ENCODE measurements around the gene MGA.

MGA gene

GRCh38 chr15:41798607-41799487, 138.6 kb downstream of the MGA start:
- no peak overlapping the region for H3K4me3 Mint-ChIP-seq
- H3K27ac Mint-ChIP-seq: peak overlapping the region in 1 of 2 donors; percentile 29

GRCh38 chr15:41799488-41799805, 139.2 kb downstream of the MGA start:
- Mint-ChIP-seq H3K36me3 (ENCODE audit: insufficient read depth) (peaks cover 8% of the 10 kb centered on the region), H3K4me1 (ENCODE audit: low read depth in 2 of 2) (peaks cover 4 to 11% of the 10 kb centered on the region in 2 donors), H3K4me3 (no peak overlapping the region), H3K27me3 (no peaks in the 10 kb centered on the region), H3K9me3 (no peaks in the 10 kb centered on the region), H3K27ac (peak overlapping the region in 1 of 2 donors; percentile 23)
- ATAC-seq (replicated peaks): no peak
- DNase-seq: no peak

More at GRCh38 chr15:41798607-41799487, 138.6 kb downstream of the MGA start:
- DNase-seq (no peak), ATAC-seq (replicated peaks) (no peak)
- Mint-ChIP-seq H3K36me3 (ENCODE audit: insufficient read depth) (peaks cover 8% of the 10 kb centered on the region), H3K9me3 (no peaks in the 10 kb centered on the region), H3K27me3 (no peaks in the 10 kb centered on the region), H3K4me1 (ENCODE audit: low read depth in 2 of 2) (peaks cover 3 to 11% of the 10 kb centered on the region in 2 donors)

DNA sequence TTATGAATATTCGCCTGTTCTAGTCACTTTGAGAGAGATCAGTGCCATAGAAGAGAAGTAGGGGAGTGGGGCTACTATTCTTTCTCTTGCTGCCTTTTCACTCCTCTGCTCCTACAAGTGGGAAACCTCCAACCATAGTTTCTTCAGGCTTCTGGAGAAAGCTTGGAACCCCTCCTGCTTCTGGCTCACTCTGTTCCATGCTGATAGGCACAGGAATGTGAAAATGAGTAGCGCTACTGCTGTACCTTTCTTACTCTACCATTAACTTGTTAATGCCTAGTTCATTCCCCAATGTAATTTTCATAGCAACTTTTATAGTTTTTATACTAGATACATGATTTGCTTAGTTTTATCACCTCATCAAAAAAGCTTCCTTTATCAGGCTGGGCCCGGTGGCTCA, 141.0 kb downstream of the MGA start:
- Mint-ChIP-seq H3K27ac (no peak overlapping the region), H3K36me3 (ENCODE audit: insufficient read depth) (peaks cover 8% of the 10 kb centered on the region), H3K4me3 (no peak overlapping the region), H3K9me3 (no peaks in the 10 kb centered on the region), H3K4me1 (ENCODE audit: low read depth in 2 of 2) (peaks cover 2 to 8% of the 10 kb centered on the region in 2 donors), H3K27me3 (no peaks in the 10 kb centered on the region)
- DNase-seq (no peak), ATAC-seq (replicated peaks) (no peak)

GRCh38 chr15:41801850-41802455, 141.7 kb downstream of the MGA start:
- Mint-ChIP-seq H3K4me1 (ENCODE audit: low read depth in 2 of 2) (peaks cover 2 to 8% of the 10 kb centered on the region in 2 donors), H3K36me3 (ENCODE audit: insufficient read depth) (peaks cover 8% of the 10 kb centered on the region), H3K27me3 (no peaks in the 10 kb centered on the region), H3K9me3 (no peaks in the 10 kb centered on the region), H3K27ac (no peak overlapping the region), H3K4me3 (no peak overlapping the region)
- DNase-seq (no peak), ATAC-seq (replicated peaks) (no peak)

DNA sequence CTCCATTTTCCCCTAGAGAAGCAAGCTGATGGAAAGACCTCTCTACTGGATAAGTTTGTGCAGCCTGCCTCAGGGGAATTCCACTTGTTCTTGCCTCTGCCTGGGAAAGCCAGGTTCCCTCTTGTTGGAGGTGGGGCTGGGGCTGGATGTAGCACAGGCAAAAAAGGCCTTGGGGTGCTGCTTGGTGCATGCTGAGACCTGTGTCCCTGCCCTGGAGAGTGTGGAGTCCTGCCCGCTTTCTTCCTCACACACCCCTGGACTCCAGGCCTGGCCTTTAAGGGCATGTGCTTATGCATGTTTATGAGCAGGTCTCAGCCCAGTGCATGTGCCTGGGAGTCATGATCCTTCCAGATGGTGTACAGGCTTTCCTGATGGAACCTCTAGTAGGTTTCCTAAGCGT, 144.2 kb downstream of the MGA start:
- H3K4me1 Mint-ChIP-seq (ENCODE audit: low read depth in 2 of 2): peaks cover 0 to 2% of the 10 kb centered on the region in 2 donors
- peak overlapping the region; percentile 44 to 83 for H3K27ac Mint-ChIP-seq
- no peak overlapping the region for H3K4me3 Mint-ChIP-seq
- peaks cover 5% of the 10 kb centered on the region for H3K36me3 Mint-ChIP-seq (ENCODE audit: insufficient read depth)
- no peak for DNase-seq
- H3K27me3 Mint-ChIP-seq: no peaks in the 10 kb centered on the region
- H3K9me3 Mint-ChIP-seq: no peaks in the 10 kb centered on the region
- no peak for ATAC-seq (replicated peaks)

DNA sequence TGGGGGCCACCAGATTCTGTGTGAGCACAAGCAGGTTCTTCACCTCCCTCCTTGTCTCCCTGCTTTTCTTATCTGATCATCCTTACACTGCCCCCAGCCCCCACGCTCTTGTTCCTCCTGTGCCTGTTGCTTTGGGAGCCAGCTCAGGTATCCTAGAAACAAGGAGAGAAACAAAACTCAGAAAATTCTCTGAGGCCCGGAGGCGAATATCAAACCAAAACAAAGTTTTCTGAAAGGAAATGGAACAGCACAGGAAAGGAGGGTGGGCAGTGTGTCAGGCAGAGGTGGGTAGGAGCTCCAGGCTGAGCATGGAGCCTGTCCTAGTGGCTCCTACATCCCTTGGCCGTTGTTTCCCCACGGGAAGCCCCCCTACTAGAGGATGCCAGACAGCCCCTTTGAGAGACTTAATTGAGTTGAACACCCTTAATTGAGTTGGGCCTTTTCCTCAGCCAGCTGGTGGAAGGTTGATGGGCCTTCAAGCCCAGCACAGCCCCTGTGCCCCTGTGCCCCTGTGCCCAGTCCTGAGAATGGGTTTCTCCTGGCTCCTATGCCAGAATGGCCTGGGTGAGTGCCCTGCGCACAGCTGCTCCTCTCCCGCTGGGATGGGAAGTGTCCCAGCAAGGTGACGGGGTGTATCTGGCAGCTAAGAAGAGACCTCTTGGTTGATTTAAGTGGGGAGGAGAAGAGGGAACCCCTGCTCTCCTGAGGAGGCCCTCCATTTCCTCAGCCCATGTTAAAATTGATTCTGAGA, 144.9 kb downstream of the MGA start:
- peak overlapping the region; percentile 44 to 83 for H3K27ac Mint-ChIP-seq
- H3K9me3 Mint-ChIP-seq: no peaks in the 10 kb centered on the region
- no peaks in the 10 kb centered on the region for H3K27me3 Mint-ChIP-seq
- DNase-seq (no peak), ATAC-seq (replicated peaks) (no peak)
- H3K4me3 Mint-ChIP-seq: no peak overlapping the region
- peaks cover 0 to 4% of the 10 kb centered on the region in 2 donors for H3K4me1 Mint-ChIP-seq (ENCODE audit: low read depth in 2 of 2)
- peaks cover 11% of the 10 kb centered on the region for H3K36me3 Mint-ChIP-seq (ENCODE audit: insufficient read depth)

DNA sequence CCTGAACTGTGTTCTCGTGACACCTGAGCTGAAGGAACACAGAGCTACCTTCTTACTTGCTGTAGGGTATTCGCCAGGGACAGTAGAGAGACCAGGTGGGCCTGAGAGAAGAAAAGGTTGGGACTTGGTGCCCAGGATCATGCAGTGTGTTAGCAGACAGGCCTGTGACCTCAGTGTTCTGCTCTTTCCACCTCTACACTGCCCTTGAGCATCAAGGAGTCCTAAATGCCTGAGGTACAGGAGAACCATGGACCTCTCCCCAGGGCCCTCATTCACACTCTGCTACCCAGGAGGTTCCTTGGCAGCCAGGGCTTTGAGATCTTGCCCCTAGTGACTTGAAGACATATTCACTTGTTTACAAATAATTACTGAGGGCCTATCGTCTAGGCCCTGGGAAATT, 145.5 kb downstream of the MGA start:
- Mint-ChIP-seq H3K9me3 (no peaks in the 10 kb centered on the region), H3K4me3 (no peak overlapping the region), H3K36me3 (ENCODE audit: insufficient read depth) (peaks cover 6% of the 10 kb centered on the region), H3K4me1 (ENCODE audit: low read depth in 2 of 2) (peaks cover 0 to 5% of the 10 kb centered on the region in 2 donors), H3K27ac (peak overlapping the region; percentile 25 to 83), H3K27me3 (no peaks in the 10 kb centered on the region)
- DNase-seq (no peak), ATAC-seq (replicated peaks) (no peak)

DNA sequence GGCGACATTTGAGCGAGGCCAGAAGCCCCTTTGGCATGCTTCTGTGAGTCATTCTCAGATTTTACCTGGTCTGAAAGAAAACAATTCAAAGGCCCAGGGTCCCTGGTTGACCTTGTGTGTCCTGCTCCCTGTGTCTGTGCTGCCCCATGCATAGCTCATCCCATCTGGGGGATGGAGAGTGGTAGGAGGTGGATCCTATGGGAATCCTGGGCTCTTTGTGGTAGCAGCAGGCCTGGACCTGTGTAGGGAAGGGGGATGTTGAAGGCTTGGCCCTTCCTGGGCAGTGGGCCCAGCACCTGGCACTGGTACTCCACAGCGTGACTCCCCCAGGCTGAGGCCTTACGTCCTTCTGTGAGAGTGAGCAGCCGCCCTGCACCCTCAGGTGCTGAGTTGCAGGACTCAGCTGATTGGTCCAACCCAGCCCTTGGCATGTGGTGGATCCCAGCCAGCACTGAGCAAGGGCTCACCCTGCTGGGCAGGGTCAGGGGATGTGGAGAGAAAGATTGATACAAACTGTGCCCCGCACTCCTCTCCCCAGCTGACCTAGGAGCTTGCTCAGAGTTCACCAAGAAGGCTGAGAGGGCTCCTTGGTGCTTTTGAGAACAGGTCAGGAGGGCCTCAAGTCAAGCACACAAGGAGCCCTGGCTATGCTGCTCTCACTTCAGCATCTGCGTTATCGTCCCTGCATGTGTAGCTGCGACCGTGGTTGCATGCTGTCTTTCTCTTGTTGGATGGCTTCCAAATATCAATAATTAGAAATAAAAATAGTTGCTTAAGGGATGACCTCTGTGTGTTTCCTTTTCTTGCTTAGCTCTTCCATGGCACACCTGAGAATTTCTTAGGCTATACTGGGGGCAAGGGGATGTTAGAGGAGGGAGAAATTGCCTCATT, 146.3 kb downstream of the MGA start:
- Mint-ChIP-seq H3K4me1 (ENCODE audit: low read depth in 2 of 2) (peaks cover 4 to 10% of the 10 kb centered on the region in 2 donors), H3K27ac (peak overlapping the region in 1 of 2 donors; percentile 25), H3K36me3 (ENCODE audit: insufficient read depth) (peaks cover 7% of the 10 kb centered on the region), H3K4me3 (no peak overlapping the region), H3K9me3 (no peaks in the 10 kb centered on the region), H3K27me3 (no peaks in the 10 kb centered on the region)
- ATAC-seq (replicated peaks) (no peak), DNase-seq (no peak)

DNA sequence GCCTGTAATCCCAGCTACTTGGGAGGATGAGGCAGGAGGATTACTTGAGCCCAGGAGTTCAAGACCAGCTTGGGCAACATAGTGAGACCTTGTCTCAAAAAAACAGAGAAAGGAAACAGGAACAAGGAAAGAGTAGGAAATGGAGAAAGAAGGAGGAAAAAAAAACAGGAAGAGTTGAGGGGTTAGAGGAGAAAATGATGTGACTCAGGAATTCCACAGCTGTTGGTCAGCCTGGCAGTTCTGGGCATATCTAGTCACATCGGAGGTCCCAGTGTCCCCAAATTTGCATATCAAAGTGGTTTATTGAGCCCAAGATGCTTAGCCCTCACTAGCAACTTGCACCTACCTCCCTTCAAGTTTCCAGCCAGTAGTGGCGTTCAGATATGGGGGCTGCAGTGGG, 148.9 kb downstream of the MGA start:
- Mint-ChIP-seq H3K36me3 (ENCODE audit: insufficient read depth) (peaks cover 17% of the 10 kb centered on the region), H3K27me3 (no peaks in the 10 kb centered on the region), H3K9me3 (no peaks in the 10 kb centered on the region), H3K4me1 (ENCODE audit: low read depth in 2 of 2) (peaks cover 4 to 14% of the 10 kb centered on the region in 2 donors), H3K27ac (peak overlapping the region in 1 of 2 donors; percentile 79), H3K4me3 (no peak overlapping the region)
- ATAC-seq (replicated peaks) (no peak), DNase-seq (no peak)

DNA sequence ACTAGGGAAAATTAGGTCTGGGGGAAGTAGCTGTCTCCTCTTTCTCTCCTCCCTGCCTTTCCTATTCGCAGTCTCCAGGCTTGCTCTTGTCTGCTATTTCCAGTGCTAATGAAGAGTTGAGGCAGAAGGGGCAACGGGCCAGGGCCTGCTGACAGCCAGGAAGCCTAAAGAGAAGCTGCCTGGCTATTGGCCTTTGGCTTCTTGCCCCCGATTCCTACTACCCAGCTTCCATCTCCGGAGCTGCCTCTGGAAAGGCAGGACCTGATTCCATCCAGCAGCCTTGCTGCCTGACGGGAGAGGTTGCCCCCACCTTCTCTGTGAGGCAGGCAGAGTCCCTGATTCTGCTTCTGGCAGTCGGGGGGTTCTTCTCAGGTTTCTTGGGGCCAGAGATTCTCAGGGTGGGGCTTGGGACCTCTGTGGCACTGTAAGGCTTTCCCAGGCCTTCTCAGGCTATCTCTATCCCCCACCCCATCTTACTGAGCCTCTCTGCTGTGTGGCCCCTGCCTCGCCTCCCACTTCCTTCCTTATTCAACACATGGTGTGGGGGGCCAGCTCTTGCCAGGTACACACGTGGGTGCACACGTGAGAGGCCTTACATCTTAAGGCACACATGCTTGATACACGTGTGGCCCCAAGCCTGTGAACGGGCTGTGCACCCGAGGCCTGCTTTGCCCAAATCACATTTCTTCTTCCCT, 149.5 kb downstream of the MGA start:
- Mint-ChIP-seq H3K4me3 (no peak overlapping the region), H3K27me3 (no peaks in the 10 kb centered on the region)
- ATAC-seq (replicated peaks): no peak

DNA sequence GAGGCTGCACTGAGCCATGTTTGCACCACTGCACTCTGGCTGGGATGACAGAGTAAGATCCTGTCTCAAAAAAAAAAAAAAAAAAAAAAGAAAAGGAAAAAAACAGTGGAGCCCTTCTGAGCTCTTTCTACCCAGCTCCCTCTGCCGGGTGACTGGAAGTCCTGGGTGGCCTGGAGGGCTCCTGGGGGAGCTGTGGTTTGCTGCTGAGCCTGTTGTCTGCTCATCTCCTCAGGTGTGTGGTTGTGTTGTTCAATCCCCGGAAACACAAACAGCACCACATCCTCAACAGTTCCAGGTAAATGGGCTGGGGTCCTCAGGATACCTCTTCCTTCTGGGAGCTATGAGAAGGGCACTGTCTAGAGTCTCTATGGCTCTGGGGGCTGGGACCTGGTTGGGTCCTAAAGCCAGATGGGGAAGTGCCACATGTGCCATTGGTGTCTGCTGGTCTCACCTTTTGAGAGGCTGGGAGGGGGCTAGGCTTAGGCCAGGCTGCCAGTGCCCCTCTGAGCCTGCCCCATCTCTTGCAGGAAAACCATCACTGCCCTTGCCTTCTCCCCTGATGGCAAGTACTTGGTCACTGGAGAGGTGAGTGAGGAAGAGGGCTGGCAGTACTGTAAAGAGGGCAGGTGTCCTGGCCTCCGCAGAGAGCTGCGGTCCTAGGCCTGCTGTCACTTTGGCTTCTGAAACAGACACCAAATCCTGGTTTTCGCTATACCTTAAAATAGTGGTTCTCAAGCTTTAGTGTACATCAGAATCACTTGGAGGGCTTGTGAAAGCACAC, 150.6 kb downstream of the MGA start:
- peak; percentile 10 for ATAC-seq (replicated peaks)

More for the DNA sequence above, 149.5 kb downstream of the MGA start:
- peaks cover 17% of the 10 kb centered on the region for H3K36me3 Mint-ChIP-seq (ENCODE audit: insufficient read depth)
- no peak for DNase-seq
- peaks cover 4 to 13% of the 10 kb centered on the region in 2 donors for H3K4me1 Mint-ChIP-seq (ENCODE audit: low read depth in 2 of 2)
- no peaks in the 10 kb centered on the region for H3K9me3 Mint-ChIP-seq
- H3K27ac Mint-ChIP-seq: peak overlapping the region in 1 of 2 donors; percentile 79

More for the DNA sequence above, 150.6 kb downstream of the MGA start:
- H3K9me3 Mint-ChIP-seq: no peaks in the 10 kb centered on the region
- H3K27me3 Mint-ChIP-seq: no peaks in the 10 kb centered on the region
- no peak overlapping the region for H3K4me3 Mint-ChIP-seq
- no peak for DNase-seq
- peak overlapping the region; percentile 31 to 32 for H3K27ac Mint-ChIP-seq
- peaks cover 4 to 13% of the 10 kb centered on the region in 2 donors for H3K4me1 Mint-ChIP-seq (ENCODE audit: low read depth in 2 of 2)
- peaks cover 20% of the 10 kb centered on the region for H3K36me3 Mint-ChIP-seq (ENCODE audit: insufficient read depth)
